ENCODE data around the gene CPNE2.

CPNE2 gene

DNA sequence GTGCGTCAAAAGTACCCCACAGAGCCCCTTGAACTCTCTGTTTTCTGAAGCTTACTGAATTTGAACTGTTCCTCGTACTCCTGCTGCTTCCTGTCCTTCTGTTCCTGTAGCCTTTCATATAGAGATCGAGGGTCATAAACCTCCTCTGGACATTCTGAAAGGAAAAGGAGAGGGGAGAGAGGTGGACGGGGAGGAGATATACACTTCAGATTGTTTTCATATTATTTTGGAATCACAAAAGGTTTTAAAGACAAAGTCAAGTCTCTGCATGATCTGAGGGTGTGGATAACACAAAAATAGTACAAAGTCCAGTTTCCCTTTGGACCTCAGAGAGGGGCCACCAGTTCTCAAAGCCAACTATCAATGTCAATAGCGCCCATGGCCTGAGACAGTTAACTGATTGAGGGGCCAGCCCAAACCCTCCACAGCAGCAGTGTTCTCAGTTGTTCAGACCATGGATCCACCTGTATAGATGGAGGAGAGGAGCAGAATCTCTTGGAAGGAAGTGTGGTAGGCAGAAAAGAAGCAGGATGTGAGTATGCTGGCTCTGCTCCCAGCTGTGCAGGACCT lies 80.4 kb downstream of the CPNE2 start:
- Histone ChIP-seq H4K20me1 (ENCODE audit: insufficient read depth, low read length) (no peaks in the 10 kb centered on the region), H3K79me2 (ENCODE audit: insufficient read depth, low read length) (no peaks in the 10 kb centered on the region), H3K27ac (ENCODE audit: low read depth, low read length, poor library complexity, severe bottlenecking) (no peak overlapping the region), H3K9ac (ENCODE audit: low read length) (no peak overlapping the region), H3K9me3 (ENCODE audit: low read length) (no peaks in the 10 kb centered on the region), H3K9me2 (ENCODE audit: low read depth, low read length) (no peaks in the 10 kb centered on the region), H3F3A (ENCODE audit: insufficient read depth, low read length) (no peaks in the 10 kb centered on the region), H2AFZ (ENCODE audit: low read length) (no peak overlapping the region), H3K27me3 (ENCODE audit: insufficient read depth, low read length) (no peaks in the 10 kb centered on the region), H3K4me1 (ENCODE audit: insufficient read depth, low read length, severe bottlenecking) (no peaks in the 10 kb centered on the region), H3K4me2 (ENCODE audit: low read length) (no peak overlapping the region), H3K4me3 (ENCODE audit: low read depth, low read length, poor library complexity, severe bottlenecking) (no peak overlapping the region), H3K36me3 (ENCODE audit: insufficient read depth, low read length) (peaks cover 50% of the 10 kb centered on the region)
- TF ChIP-seq, protein P1, sequence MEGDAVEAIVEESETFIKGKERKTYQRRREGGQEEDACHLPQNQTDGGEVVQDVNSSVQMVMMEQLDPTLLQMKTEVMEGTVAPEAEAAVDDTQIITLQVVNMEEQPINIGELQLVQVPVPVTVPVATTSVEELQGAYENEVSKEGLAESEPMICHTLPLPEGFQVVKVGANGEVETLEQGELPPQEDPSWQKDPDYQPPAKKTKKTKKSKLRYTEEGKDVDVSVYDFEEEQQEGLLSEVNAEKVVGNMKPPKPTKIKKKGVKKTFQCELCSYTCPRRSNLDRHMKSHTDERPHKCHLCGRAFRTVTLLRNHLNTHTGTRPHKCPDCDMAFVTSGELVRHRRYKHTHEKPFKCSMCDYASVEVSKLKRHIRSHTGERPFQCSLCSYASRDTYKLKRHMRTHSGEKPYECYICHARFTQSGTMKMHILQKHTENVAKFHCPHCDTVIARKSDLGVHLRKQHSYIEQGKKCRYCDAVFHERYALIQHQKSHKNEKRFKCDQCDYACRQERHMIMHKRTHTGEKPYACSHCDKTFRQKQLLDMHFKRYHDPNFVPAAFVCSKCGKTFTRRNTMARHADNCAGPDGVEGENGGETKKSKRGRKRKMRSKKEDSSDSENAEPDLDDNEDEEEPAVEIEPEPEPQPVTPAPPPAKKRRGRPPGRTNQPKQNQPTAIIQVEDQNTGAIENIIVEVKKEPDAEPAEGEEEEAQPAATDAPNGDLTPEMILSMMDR (IDR thresholded peaks at IDR 0.05; ENCODE audit: low read length) = no peak
- no peak for TF ChIP-seq EZH2 (IDR thresholded peaks at IDR 0.05; ENCODE audit: borderline replicate concordance, low read length)

DNA sequence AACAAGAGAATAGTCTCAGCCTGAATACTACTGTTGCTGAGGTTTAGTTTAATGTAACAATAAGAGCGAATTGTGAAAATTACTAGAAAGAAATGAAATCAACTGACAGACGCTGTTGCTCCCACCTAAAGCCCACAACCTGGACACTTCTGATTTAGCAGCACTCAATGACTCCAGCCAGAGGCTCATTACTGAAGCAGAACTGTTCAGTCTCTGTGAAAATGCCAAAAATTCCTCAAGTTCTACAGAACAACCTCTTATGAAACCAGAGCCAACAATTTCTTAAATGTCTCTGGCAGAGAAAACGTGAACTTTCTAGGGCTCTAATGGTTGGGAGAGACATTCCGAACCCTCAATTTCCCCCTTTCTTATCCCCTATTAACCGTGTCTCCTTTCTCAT lies 83.5 kb downstream of the CPNE2 start:
- no peaks in the 10 kb centered on the region for H3K9me3 ChIP-seq (ENCODE audit: low read length)
- H3K27me3 ChIP-seq (ENCODE audit: insufficient read depth, low read length) = no peaks in the 10 kb centered on the region
- H4K20me1 ChIP-seq (ENCODE audit: insufficient read depth, low read length) = no peaks in the 10 kb centered on the region
- peaks cover 23% of the 10 kb centered on the region for H3K79me2 ChIP-seq (ENCODE audit: insufficient read depth, low read length)
- no peak overlapping the region for H3K9ac ChIP-seq (ENCODE audit: low read length)
- H3K36me3 ChIP-seq (ENCODE audit: insufficient read depth, low read length) = peaks cover 29% of the 10 kb centered on the region
- no peak overlapping the region for H3K4me3 ChIP-seq (ENCODE audit: low read depth, low read length, poor library complexity, severe bottlenecking)
- H3K9me2 ChIP-seq (ENCODE audit: low read depth, low read length) = no peaks in the 10 kb centered on the region
- no peak overlapping the region for H3K4me2 ChIP-seq (ENCODE audit: low read length)
- H3K27ac ChIP-seq (ENCODE audit: low read depth, low read length, poor library complexity, severe bottlenecking) = no peak overlapping the region
- H3K4me1 ChIP-seq (ENCODE audit: insufficient read depth, low read length, severe bottlenecking) = no peaks in the 10 kb centered on the region
- TF ChIP-seq, protein P1 (IDR thresholded peaks at IDR 0.05; ENCODE audit: low read length) = no peak
- no peak for TF ChIP-seq EZH2 (IDR thresholded peaks at IDR 0.05; ENCODE audit: borderline replicate concordance, low read length)
- no peak overlapping the region for H2AFZ ChIP-seq (ENCODE audit: low read length)
- H3F3A ChIP-seq (ENCODE audit: insufficient read depth, low read length) = no peaks in the 10 kb centered on the region

DNA sequence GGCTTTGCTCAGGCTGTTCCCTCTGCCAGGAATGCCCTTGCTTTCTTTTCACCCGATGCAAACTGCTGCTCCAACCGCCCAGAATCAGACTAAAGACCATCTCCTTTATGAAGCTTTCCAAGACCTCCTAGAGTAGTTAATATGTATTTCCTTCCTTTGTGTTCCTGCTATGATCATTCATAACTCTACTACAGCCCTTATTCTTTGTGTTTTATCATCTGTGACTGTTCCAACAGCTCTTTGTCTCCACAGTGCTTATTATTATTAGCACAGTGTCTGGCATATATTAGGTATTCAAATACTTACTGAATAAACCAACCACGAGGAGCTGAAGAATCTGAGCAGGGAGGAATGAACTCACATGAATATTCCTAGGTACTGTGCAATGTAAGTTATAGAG lies 85.8 kb downstream of the CPNE2 start:
- no peak overlapping the region for H2AFZ ChIP-seq (ENCODE audit: low read length)
- peaks cover 6% of the 10 kb centered on the region; the same call in 1 of the 2 replicates for H3K36me3 ChIP-seq (ENCODE audit: insufficient read depth, low read length)
- no peak overlapping the region for H3K4me2 ChIP-seq (ENCODE audit: low read length)
- no peaks in the 10 kb centered on the region for H3F3A ChIP-seq (ENCODE audit: insufficient read depth, low read length)
- no peaks in the 10 kb centered on the region for H3K27me3 ChIP-seq (ENCODE audit: insufficient read depth, low read length)
- H3K4me1 ChIP-seq (ENCODE audit: insufficient read depth, low read length, severe bottlenecking) = no peaks in the 10 kb centered on the region
- H3K27ac ChIP-seq (ENCODE audit: low read depth, low read length, poor library complexity, severe bottlenecking) = no peak overlapping the region
- no peaks in the 10 kb centered on the region for H4K20me1 ChIP-seq (ENCODE audit: insufficient read depth, low read length)
- no peak overlapping the region for H3K9ac ChIP-seq (ENCODE audit: low read length)
- H3K79me2 ChIP-seq (ENCODE audit: insufficient read depth, low read length) = peaks cover 46% of the 10 kb centered on the region
- H3K4me3 ChIP-seq (ENCODE audit: low read depth, low read length, poor library complexity, severe bottlenecking) = no peak overlapping the region
- TF ChIP-seq, protein P1 (IDR thresholded peaks at IDR 0.05; ENCODE audit: low read length) = no peak
- TF ChIP-seq EZH2 (IDR thresholded peaks at IDR 0.05; ENCODE audit: borderline replicate concordance, low read length) = no peak
- no peaks in the 10 kb centered on the region for H3K9me3 ChIP-seq (ENCODE audit: low read length)
- H3K9me2 ChIP-seq (ENCODE audit: low read depth, low read length) = no peaks in the 10 kb centered on the region

All from OCI-LY1 (cell line).